B cell (primary cell): Measurements from ENCODE around the gene ASXL2. TPM values are rescaled to one million over a fixed set of nuclear protein-coding genes. Genes with fewer than 3 reads are reported as not detected.

Experiments
- ATAC-seq: fragments of 200-7000 bp; cut with Tn5 transposase; one replicate; pipeline ENCODE4 v1.10.0; 2021; ENCODE audit warnings: low read depth, mild to moderate bottlenecking, moderate number of reproducible peaks, moderate library complexity
- CTCF ChIA-PET: fragments of 350-600 bp; sonication (Branson Sonifier 250); formaldehyde crosslinking; loops from one replicate; lab custom pipeline; 2021; ENCODE audit warnings: antibody characterized with exemption, inconsistent platforms; lab: Charles Lee
- POLR2A ChIA-PET: fragments of 350-600 bp; sonication (Branson Sonifier 250); formaldehyde crosslinking; loops from one replicate; lab custom pipeline; 2021; ENCODE audit warnings: antibody characterized with exemption; lab: Charles Lee
- DNase-seq: peaks from one replicate; pipeline ENCODE4 v3.0.0; 2013
- H2AFZ ChIP-seq: 2 replicates; pipeline ENCODE4 v1.6.1; 2012; ENCODE audit warnings: mild to moderate bottlenecking, low read depth, low read length; ENCODE audit not compliant: insufficient read depth, poor library complexity, severe bottlenecking
- H3K27ac ChIP-seq, 2 donors: 1 replicate in 1 of 2; 2 replicates in 1 of 2; pipeline ENCODE4 v1.5.1; 2012 to 2013; ENCODE audit warnings: low read length in 2 of 2, mild to moderate bottlenecking in 2 of 2, moderate library complexity in 1 of 2
- H3K27me3 ChIP-seq, 4 experiments: fragments of 200-600 bp in 1 of 4; sonication (generic) in 1 of 4; replicated peaks in 1 of 4; 1 replicate in 2 of 4; 2 replicates in 2 of 4; pipeline versions ENCODE4 v1.6.1 to v1.7.0; 2013 to 2016; ENCODE audit warnings: low read length in 3 of 4, mild to moderate bottlenecking in 2 of 4, mixed read lengths in 1 of 4, moderate library complexity in 1 of 4; ENCODE audit not compliant: insufficient read depth in 4 of 4, control insufficient read depth in 3 of 4; ENCODE audit errors: control extremely low read depth in 1 of 4
- H3K36me3 ChIP-seq, 2 experiments: replicated peaks in 1 of 2; 1 replicate in 1 of 2; 2 replicates in 1 of 2; pipeline versions ENCODE4 v1.6.1 to v1.7.1; 2013; ENCODE audit warnings: low read length in 1 of 2; ENCODE audit not compliant: insufficient read depth in 2 of 2, control insufficient read depth in 1 of 2; ENCODE audit errors: control extremely low read depth in 1 of 2, extremely low read depth in 1 of 2
- H3K4me1 ChIP-seq, 2 donors: fragments of 200-600 bp in 1 of 2; sonication (generic) in 1 of 2; 1 replicate in 1 of 2; 2 replicates in 1 of 2; pipeline versions ENCODE4 v1.5.1 to v1.6.1; 2013 to 2017; ENCODE audit warnings: low read length in 2 of 2; ENCODE audit not compliant: control insufficient read depth in 2 of 2, insufficient read depth in 2 of 2
- H3K4me2 ChIP-seq: replicated peaks from 2 replicates; pipeline ENCODE3; 2012; ENCODE audit warnings: mild to moderate bottlenecking, low read depth, low read length; ENCODE audit not compliant: poor library complexity, severe bottlenecking
- H3K4me3 ChIP-seq, 5 experiments: fragments of 200-600 bp in 1 of 5; sonication (generic) in 1 of 5; 1 replicate in 3 of 5; 2 replicates in 2 of 5; pipeline versions ENCODE4 v1.5.1 to v1.7.0; 2011 to 2016; ENCODE audit warnings: low read length in 4 of 5, mild to moderate bottlenecking in 4 of 5, low read depth in 2 of 5, control low read depth in 1 of 5, moderate library complexity in 1 of 5; ENCODE audit not compliant: insufficient read depth in 1 of 5; ENCODE audit errors: control extremely low read depth in 1 of 5, extremely low read depth in 1 of 5
- H3K79me2 ChIP-seq: fragments of 200-600 bp; sonication (generic); one replicate; pipeline ENCODE4 v1.6.0; 2016; ENCODE audit warnings: low read length; ENCODE audit not compliant: control insufficient read depth, insufficient read depth
- H3K9ac ChIP-seq: fragments of 200-600 bp; sonication (generic); 2 replicates; pipeline ENCODE4 v1.6.1; 2017; ENCODE audit warnings: mild to moderate bottlenecking, low read length, moderate library complexity
- H3K9me3 ChIP-seq, 3 donors: one replicate each; pipeline versions ENCODE4 v1.6.1 to v1.7.1; 2013; ENCODE audit warnings: low read length in 2 of 3; ENCODE audit not compliant: control insufficient read depth in 2 of 3, insufficient read depth in 1 of 3; ENCODE audit errors: control extremely low read depth in 1 of 3
- H4K20me1 ChIP-seq: 2 replicates; pipeline ENCODE4 v1.6.0; 2012; ENCODE audit warnings: mild to moderate bottlenecking, low read length; ENCODE audit not compliant: insufficient read depth, control insufficient read depth, poor library complexity, severe bottlenecking
- H3K27ac Mint-ChIP-seq: one replicate; pipeline ENCODE4 v1.8.0; 2021; ENCODE audit warnings: mixed read lengths
- H3K27me3 Mint-ChIP-seq: one replicate; pipeline ENCODE4 v1.8.0; 2021; ENCODE audit warnings: mixed read lengths
- H3K4me1 Mint-ChIP-seq: one replicate; pipeline ENCODE4 v1.8.0; 2021; ENCODE audit warnings: mixed read lengths
- H3K4me3 Mint-ChIP-seq: one replicate; pipeline ENCODE4 v1.8.0; 2021; ENCODE audit warnings: mixed read lengths
- H3K9me3 Mint-ChIP-seq: one replicate; pipeline ENCODE4 v1.8.0; 2022; ENCODE audit warnings: mixed read lengths; ENCODE audit not compliant: insufficient read depth
- EZH2 ChIP-seq: IDR thresholded peaks from 2 replicates; pipeline ENCODE4 v1.6.1; 2012; ENCODE audit warnings: borderline replicate concordance, low read depth, mild to moderate bottlenecking, moderate library complexity, low read length; ENCODE audit not compliant: insufficient read depth, poor library complexity, severe bottlenecking
- WGBS: methylation state at CpG from one replicate; pipeline ENCODE4 v1.1.5; 2013; ENCODE audit warnings: missing lambda C conversion rate; ENCODE audit not compliant: insufficient coverage; 5-methylcytosine and 5-hydroxymethylcytosine counted together
- intact Hi-C: fragments of 100-400 bp; cut with micrococcal nuclease; formaldehyde crosslinking; loops from one replicate; pipeline ENCODE4 v1.10.0; 2022
- polyA plus RNA-seq: library from polyadenylated mRNA; depleted of rRNA; stranded (reverse); fragments of >200 nt; gene quantifications from 2 replicates; pipeline ENCODE4 v1.2.3, GENCODE V29; 2012
- total RNA-seq, 2 donors: library from RNA; stranded (reverse); fragments of 120-200 nt in 1 of 2; gene quantifications; 1 replicate in 1 of 2; 2 replicates in 1 of 2; pipeline versions ENCODE4 v1.2.3 to v1.2.4, GENCODE V29; 2013 to 2022
- TF ChIP-seq, protein P1 (sequence below): fragments of 200-600 bp; IDR thresholded peaks from one replicate; pipeline ENCODE4 v1.8.0; 2022; ENCODE audit warnings: antibody characterized with exemption, mild to moderate bottlenecking

ASXL2 gene
- total and polyA plus RNA-seq, 2 donors (not counting 1 experiment from before 2014, with no cell fraction given), result 7.6 to 55.0 TPM

DNA sequence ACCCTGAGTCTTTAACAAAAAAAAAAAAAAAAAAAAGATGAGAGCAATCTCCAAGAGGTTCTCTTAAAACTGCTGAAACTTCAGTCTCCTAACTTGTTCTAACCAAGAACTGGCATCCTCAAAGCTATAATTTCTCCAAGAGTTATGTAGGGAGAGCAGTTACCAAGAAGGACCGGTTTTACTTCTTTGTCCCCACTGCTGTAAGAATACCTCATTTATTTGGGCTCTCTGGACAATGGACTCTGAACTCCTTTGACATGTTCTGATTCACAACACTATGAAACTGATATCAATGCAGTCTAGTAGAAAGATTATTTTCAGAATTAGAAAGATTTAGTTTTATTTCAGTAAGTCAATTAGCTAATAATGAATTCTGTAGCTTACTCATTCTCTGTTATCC, 120.4 kb downstream of the ASXL2 start:
- Histone ChIP-seq H3K27ac (no peak overlapping the region), H3K9me3 (no peaks in the 10 kb centered on the region), H3K79me2 (no peaks in the 10 kb centered on the region), H3K36me3 (peaks cover 15 to 62% of the 10 kb centered on the region in 2 experiments), H3K4me2 (no peak overlapping the region), H3K9ac (no peak overlapping the region), H4K20me1 (no peaks in the 10 kb centered on the region), H3K4me3 (no peak overlapping the region), H3K27me3 (no peaks in the 10 kb centered on the region), H2AFZ (no peak overlapping the region), H3K4me1 (no peaks in the 10 kb centered on the region)
- no peak overlapping the region for H3K27ac Mint-ChIP-seq
- no peaks in the 10 kb centered on the region for H3K9me3 Mint-ChIP-seq
- CTCF ChIA-PET, result interaction anchor here (2.2 kb wide), 1 partner anchor 151 kb away, joined by 9 read pairs; no protein-coding TSS in a partner anchor
- H3K4me3 Mint-ChIP-seq, result no peak overlapping the region
- POLR2A ChIA-PET, result no interaction called here
- H3K4me1 Mint-ChIP-seq, result no peaks in the 10 kb centered on the region
- WGBS, result no CpG with 5 or more reads among the region's 1 CpG
- TF ChIP-seq EZH2, result no peak
- TF ChIP-seq, protein P1, sequence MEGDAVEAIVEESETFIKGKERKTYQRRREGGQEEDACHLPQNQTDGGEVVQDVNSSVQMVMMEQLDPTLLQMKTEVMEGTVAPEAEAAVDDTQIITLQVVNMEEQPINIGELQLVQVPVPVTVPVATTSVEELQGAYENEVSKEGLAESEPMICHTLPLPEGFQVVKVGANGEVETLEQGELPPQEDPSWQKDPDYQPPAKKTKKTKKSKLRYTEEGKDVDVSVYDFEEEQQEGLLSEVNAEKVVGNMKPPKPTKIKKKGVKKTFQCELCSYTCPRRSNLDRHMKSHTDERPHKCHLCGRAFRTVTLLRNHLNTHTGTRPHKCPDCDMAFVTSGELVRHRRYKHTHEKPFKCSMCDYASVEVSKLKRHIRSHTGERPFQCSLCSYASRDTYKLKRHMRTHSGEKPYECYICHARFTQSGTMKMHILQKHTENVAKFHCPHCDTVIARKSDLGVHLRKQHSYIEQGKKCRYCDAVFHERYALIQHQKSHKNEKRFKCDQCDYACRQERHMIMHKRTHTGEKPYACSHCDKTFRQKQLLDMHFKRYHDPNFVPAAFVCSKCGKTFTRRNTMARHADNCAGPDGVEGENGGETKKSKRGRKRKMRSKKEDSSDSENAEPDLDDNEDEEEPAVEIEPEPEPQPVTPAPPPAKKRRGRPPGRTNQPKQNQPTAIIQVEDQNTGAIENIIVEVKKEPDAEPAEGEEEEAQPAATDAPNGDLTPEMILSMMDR, result no peak
- ATAC-seq, result no peak
- H3K27me3 Mint-ChIP-seq, result no peaks in the 10 kb centered on the region
- no peak for DNase-seq
- intact Hi-C loops, result no loop called here

GRCh38 chr2:25756536-25756935, 121.8 kb downstream of the ASXL2 start:
- Mint-ChIP-seq H3K27me3 (no peaks in the 10 kb centered on the region), H3K9me3 (no peaks in the 10 kb centered on the region), H3K4me3 (no peak overlapping the region), H3K4me1 (no peaks in the 10 kb centered on the region), H3K27ac (no peak overlapping the region)
- intact Hi-C loops, result no loop called here
- ATAC-seq (no peak), DNase-seq (no peak)
- 20% methylated on average over 1 of the region's 4 CpGs for WGBS
- Histone ChIP-seq H3K79me2 (no peaks in the 10 kb centered on the region), H3K9ac (no peak overlapping the region), H3K4me3 (no peak overlapping the region), H4K20me1 (no peaks in the 10 kb centered on the region), H3K27ac (no peak overlapping the region), H3K4me1 (no peaks in the 10 kb centered on the region), H3K27me3 (no peaks in the 10 kb centered on the region), H3K36me3 (peaks cover 15 to 68% of the 10 kb centered on the region in 2 experiments), H3K9me3 (no peaks in the 10 kb centered on the region), H3K4me2 (no peak overlapping the region), H2AFZ (no peak overlapping the region)
- POLR2A ChIA-PET, result no interaction called here
- CTCF ChIA-PET, result interaction anchor here (0.6 kb wide), 1 partner anchor 1491 kb away, joined by 3 read pairs; no protein-coding TSS in a partner anchor
- TF ChIP-seq EZH2, result no peak
- TF ChIP-seq, protein P1, result no peak
